K562 (cell line): ENCODE data around the gene CPED1. TPM values are rescaled to one million over a fixed set of nuclear protein-coding genes. Genes with fewer than 3 reads are reported as not detected.
A peak's percentile ranks its signal among the peaks of the same experiment; 100 is the strongest.

ENCODE experiments used
- ATAC-seq: fragments of 200-7000 bp; cut with Tn5 transposase; 3 replicates; pipeline ENCODE4 v1.9.1; 2020; ENCODE audit warnings: moderate library complexity
- BruUV-seq: library from RNA; stranded (reverse); fragments of 400-500 nt; replicated peaks from 2 replicates; lab custom pipeline; 2021; lab: Mats Ljungman, UMichigan
- CTCF ChIA-PET: fragments of 300-600 bp; formaldehyde crosslinking; extraction: SDS; loops from one replicate; lab custom pipeline; 2021; ENCODE audit warnings: low intra/inter-chr PET ratio; lab: Yijun Ruan, JAX
- POLR2A ChIA-PET: fragments of 300-600, 350-650 bp; sonication (Branson Sonifier 250); formaldehyde crosslinking; extraction: SDS; loops from one replicate; lab custom pipeline; 2021; ENCODE audit warnings: antibody characterized with exemption, inconsistent platforms; lab: Yijun Ruan, JAX
- DNase-seq, 4 experiments: peaks; one replicate each; pipeline versions ENCODE4 v3.0.0 to v3.0.0-alpha.2; 2011 to 2018; ENCODE audit warnings: low spot score in 3 of 4, mixed read lengths in 3 of 4; ENCODE audit errors: extremely low read depth in 1 of 4
- FAIRE-seq: peaks from 2 replicates; lab custom pipeline; 2011; peaks lifted over from hg19 to GRCh38; lab: Jason Lieb, UNC
- H2AFZ ChIP-seq: 2 replicates; pipeline ENCODE4 v1.6.0; 2011; ENCODE audit warnings: low read depth, low read length, control low read depth, inconsistent platforms
- H3K27ac ChIP-seq: fragments of 200-600 bp; 3 replicates; pipeline ENCODE4 v1.8.0; 2011; ENCODE audit warnings: low read depth, mild to moderate bottlenecking, control low read depth, inconsistent platforms, low read length, moderate library complexity, mixed read lengths; ENCODE audit errors: extremely low read depth
- H3K27me3 ChIP-seq, 2 experiments: fragments of 300-600 bp in 1 of 2; 2 replicates in 1 of 2; 3 replicates in 1 of 2; pipeline versions ENCODE4 v1.6.0 to v1.8.0; 2011; ENCODE audit warnings: inconsistent platforms in 2 of 2, low read length in 2 of 2, mild to moderate bottlenecking in 1 of 2, mixed read lengths in 1 of 2, moderate library complexity in 1 of 2; ENCODE audit not compliant: control insufficient read depth in 2 of 2, insufficient read depth in 2 of 2
- H3K36me3 ChIP-seq: fragments of 300-600 bp; 3 replicates; pipeline ENCODE4 v1.8.0; 2011; ENCODE audit warnings: mild to moderate bottlenecking, low read length, inconsistent platforms; ENCODE audit not compliant: control insufficient read depth, insufficient read depth
- H3K4me1 ChIP-seq, 2 experiments: fragments of 200-600 bp in 1 of 2; replicated peaks in 1 of 2; 2 replicates in 1 of 2; 3 replicates in 1 of 2; pipeline versions ENCODE4 v1.5.1 to v1.8.0; 2011; ENCODE audit warnings: inconsistent platforms in 2 of 2, low read length in 2 of 2, mild to moderate bottlenecking in 1 of 2, mixed read lengths in 1 of 2, moderate library complexity in 1 of 2; ENCODE audit not compliant: control insufficient read depth in 2 of 2, insufficient read depth in 2 of 2
- H3K4me2 ChIP-seq: 2 replicates; pipeline ENCODE4 v1.6.1; 2011; ENCODE audit warnings: low read length, control low read depth, inconsistent platforms, mixed read lengths; ENCODE audit not compliant: insufficient read depth
- H3K4me3 ChIP-seq: fragments of 200-600 bp; sonication (generic), shearing (Covaris generic); 2 replicates; pipeline ENCODE4 v1.5.1; 2016; ENCODE audit warnings: control low read depth, inconsistent platforms
- H3K79me2 ChIP-seq: fragments of 200-600 bp; 3 replicates; pipeline ENCODE4 v1.8.0; 2011; ENCODE audit warnings: low read length, inconsistent platforms; ENCODE audit not compliant: control insufficient read depth, insufficient read depth
- H3K9ac ChIP-seq, 2 experiments: 2 replicates each; pipeline versions ENCODE4 v1.6.0 to v1.6.1; 2011; ENCODE audit warnings: low read depth in 2 of 2, low read length in 2 of 2, control low read depth in 1 of 2, inconsistent platforms in 1 of 2, mild to moderate bottlenecking in 1 of 2, mixed read lengths in 1 of 2; ENCODE audit not compliant: insufficient read depth in 1 of 2
- H3K9me1 ChIP-seq: one replicate; pipeline ENCODE4 v1.6.0; 2011; ENCODE audit warnings: inconsistent platforms, mild to moderate bottlenecking, low read length, moderate library complexity; ENCODE audit not compliant: control insufficient read depth, insufficient read depth
- H3K9me3 ChIP-seq: replicated peaks from 2 replicates; pipeline ENCODE4 v1.5.1; 2011; ENCODE audit warnings: low read depth, low read length, inconsistent platforms; ENCODE audit not compliant: control insufficient read depth, insufficient read depth
- H4K20me1 ChIP-seq: replicated peaks from 2 replicates; pipeline ENCODE4 v1.6.1; 2011; ENCODE audit warnings: low read length, inconsistent platforms, mixed read lengths; ENCODE audit not compliant: control insufficient read depth, insufficient read depth
- ADNP ChIP-seq: fragments of 200-800 bp; sonication (Bioruptor generic); IDR thresholded peaks from 2 replicates; pipeline ENCODE4 v1.6.1; 2016; ENCODE audit warnings: missing genetic modification characterization, missing compliant biosample characterization
- ESRRA ChIP-seq: fragments of 450-650 bp; IDR thresholded peaks from 2 replicates; pipeline ENCODE4 v1.6.1; 2014; ENCODE audit warnings: low read depth, mild to moderate bottlenecking, moderate library complexity, borderline replicate concordance
- POLR2B ChIP-seq: fragments of 450-650 bp; IDR thresholded peaks from 2 replicates; pipeline ENCODE4 v1.6.1; 2018; ENCODE audit warnings: low read depth; ENCODE audit not compliant: partially characterized antibody
- RBM22 ChIP-seq: fragments of 200-400 bp; formaldehyde crosslinking; IDR thresholded peaks from 2 replicates; pipeline ENCODE4 v1.6.1; 2018; ENCODE audit warnings: low read length, low read depth; ENCODE audit not compliant: poor library complexity, severe bottlenecking
- RBM25 ChIP-seq: fragments of 200-400 bp; formaldehyde crosslinking; IDR thresholded peaks from 2 replicates; pipeline ENCODE4 v1.6.1; 2018; ENCODE audit warnings: low read length, low read depth, moderate library complexity; ENCODE audit not compliant: severe bottlenecking
- TEAD2 ChIP-seq: fragments of 450-650 bp; IDR thresholded peaks from 2 replicates; pipeline ENCODE4 v1.6.1; 2016; ENCODE audit warnings: missing genetic modification characterization, control low read depth, missing compliant biosample characterization
- ZNF175 ChIP-seq: fragments of 200-800 bp; sonication (Bioruptor generic); IDR thresholded peaks from 2 replicates; pipeline ENCODE4 v1.6.1; 2016; ENCODE audit warnings: low read depth, mild to moderate bottlenecking, missing genetic modification characterization, missing compliant biosample characterization
- ZNF3 ChIP-seq: fragments of 250-450 bp; sonication (Bioruptor Pico); IDR thresholded peaks from 2 replicates; pipeline ENCODE4 v1.5.0; 2021; ENCODE audit warnings: mild to moderate bottlenecking, moderate library complexity
- ZNF584 ChIP-seq: fragments of 200-800 bp; sonication (Bioruptor generic); IDR thresholded peaks from 2 replicates; pipeline ENCODE4 v1.6.1; 2016; ENCODE audit warnings: low read depth, mild to moderate bottlenecking, missing genetic modification characterization, missing compliant biosample characterization
- WGBS: fragments of 100-300 bp; shearing (Covaris generic); methylation state at CpG from one replicate; pipeline ENCODE4 v1.1.6; 2016; ENCODE audit warnings: low coverage, mixed read lengths; ENCODE audit not compliant: insufficient coverage; ENCODE audit errors: missing lambda C conversion rate; 5-methylcytosine and 5-hydroxymethylcytosine counted together
- in situ Hi-C: fragments of 300-500 bp; cut with MboI; formaldehyde crosslinking; loops from 4 replicates; pipeline ENCODE4 v1.15.0; 2018; ENCODE audit warnings: inconsistent platforms, mixed read lengths
- intact Hi-C: fragments of 100-400 bp; cut with micrococcal nuclease; formaldehyde crosslinking; loops from 2 replicates; pipeline ENCODE4 v1.14.2; 2022
- polyA plus RNA-seq, 8 experiments: library from polyadenylated mRNA; depleted of rRNA in 4 of 8; stranded (reverse) in 5 of 8; unstranded in 3 of 8; fragments of >200 nt; fragmentation: Nextera tagmentation in 2 of 8; fragmentation: Illumina TruSeq in 1 of 8; extraction: Ambion mirVana in 2 of 8; extraction: Trizol in 1 of 8; gene quantifications; 2 replicates each; pipeline versions ENCODE4 v1.2.1 to v1.2.3, GENCODE V29; 2011 to 2014; ENCODE audit warnings: inconsistent platforms in 1 of 8, missing spikeins in 1 of 8
- total RNA-seq, 7 experiments: library from RNA; depleted of rRNA in 6 of 7; stranded (reverse); fragments of >200 nt in 6 of 7; fragmentation: Illumina TruSeq in 2 of 7; extraction: Trizol in 2 of 7; gene quantifications; 2 replicates each; pipeline versions ENCODE4 v1.2.1 to v1.2.3, GENCODE V29; 2011 to 2021; ENCODE audit warnings: low replicate concordance in 1 of 7

CPED1 gene
- total and polyA plus RNA-seq, 9 of the 15 experiments (the other 6 are each of a cell fraction or from before 2014, with no cell fraction given) = 195 to 393 (median 290) TPM

DNA sequence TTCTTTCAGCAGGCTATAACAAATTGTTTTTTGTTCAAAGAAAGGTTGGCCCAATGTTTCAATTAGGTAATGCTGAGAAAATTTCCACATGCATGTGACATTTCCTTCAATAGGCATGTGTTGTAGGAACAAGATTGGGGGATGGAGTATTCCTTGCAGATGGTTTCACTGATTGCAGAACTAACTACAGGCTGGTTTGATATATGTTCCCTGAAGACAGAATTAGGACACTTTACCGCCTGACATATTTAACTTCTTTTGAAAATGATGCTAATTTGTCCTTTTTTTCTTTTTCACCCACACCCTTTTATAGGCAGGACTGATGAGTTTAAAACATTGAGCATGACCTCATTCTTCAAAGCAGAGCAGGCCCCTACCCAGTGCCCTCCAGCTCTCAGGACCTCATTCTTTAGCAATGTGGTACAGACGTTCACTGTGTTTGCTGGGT lies 163.3 kb downstream of the CPED1 start:
- H3K9ac ChIP-seq = no peak overlapping the region
- CTCF ChIA-PET = no interaction called here
- no peaks in the 10 kb centered on the region for H3K9me1 ChIP-seq
- peak; percentile 66 for TF ChIP-seq ZNF175 (CRISPR knock-in tag)
- peak; percentile 14 for TF ChIP-seq POLR2B
- no peak for TF ChIP-seq ZNF3 (CRISPR knock-in tag)
- TF ChIP-seq ZNF584 = 0 out of 2 replicates have a peak, but pooled peaks have one; percentile 7
- in situ Hi-C loops = no loop called here
- ATAC-seq (peak; percentile 20; the same call in 2 of the 3 replicates), DNase-seq (no peak), FAIRE-seq (no peak)
- no peak overlapping the region for H3K4me3 ChIP-seq
- H3K36me3 ChIP-seq = peaks cover 91% of the 10 kb centered on the region
- no TSS peak for BruUV-seq
- peaks cover 6% of the 10 kb centered on the region; the same call in 2 of the 3 replicates for H3K79me2 ChIP-seq
- no peaks in the 10 kb centered on the region for H3K27me3 ChIP-seq
- H2AFZ ChIP-seq = no peak overlapping the region
- H3K9me3 ChIP-seq = no peaks in the 10 kb centered on the region
- H3K4me1 ChIP-seq = no peaks in the 10 kb centered on the region
- intact Hi-C loops = no loop called here
- 70% methylated on average over 2 of the region's 2 CpGs for WGBS
- H3K4me2 ChIP-seq = no peak overlapping the region
- no peaks in the 10 kb centered on the region for H4K20me1 ChIP-seq
- no peak overlapping the region for H3K27ac ChIP-seq
- POLR2A ChIA-PET = interaction anchor here (0.6 kb wide), 1 partner anchor 20 kb away, joined by 3 read pairs; no protein-coding TSS in a partner anchor

DNA sequence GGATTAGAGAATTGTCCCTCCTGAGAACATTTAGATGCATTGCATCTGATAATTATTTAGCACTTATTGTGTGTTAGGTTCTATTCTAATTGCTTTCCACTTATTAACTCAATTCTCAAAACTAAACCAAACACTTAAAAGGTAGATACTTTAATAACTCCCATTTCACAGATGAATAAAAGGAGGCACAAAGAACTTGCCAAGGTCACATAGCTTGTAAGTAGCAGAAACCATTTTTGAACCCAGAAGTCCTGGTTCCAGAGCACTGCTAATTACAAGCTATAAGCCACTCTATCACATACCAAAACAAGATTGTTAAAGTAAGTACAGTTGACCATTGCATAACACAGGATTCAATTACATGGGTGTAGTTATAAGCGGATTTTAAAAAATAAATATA lies 164.9 kb downstream of the CPED1 start:
- H3K9ac ChIP-seq = no peak overlapping the region
- intact Hi-C loops = no loop called here
- FAIRE-seq = no peak

More for the DNA sequence above, 164.9 kb downstream of the CPED1 start:
- peaks cover 92% of the 10 kb centered on the region for H3K36me3 ChIP-seq
- no peak for DNase-seq
- POLR2A ChIA-PET = interaction anchor here (1.1 kb wide), 1 partner anchor 10 kb away, joined by 6 read pairs; no protein-coding TSS in a partner anchor
- H3K9me1 ChIP-seq = no peaks in the 10 kb centered on the region
- peaks cover 6% of the 10 kb centered on the region; the same call in 2 of the 3 replicates for H3K79me2 ChIP-seq
- no peaks in the 10 kb centered on the region; a peak in 1 of 5 replicates for H3K4me1 ChIP-seq
- CTCF ChIA-PET = no interaction called here
- H3K27ac ChIP-seq = no peak overlapping the region
- in situ Hi-C loops = no loop called here
- no peak overlapping the region for H3K4me2 ChIP-seq
- no TSS peak for BruUV-seq
- no peak overlapping the region for H2AFZ ChIP-seq
- ATAC-seq = no peak
- H3K27me3 ChIP-seq = no peaks in the 10 kb centered on the region
- peak; percentile 16 for TF ChIP-seq RBM22
- TF ChIP-seq ADNP (tag) = 0 out of 2 replicates have a peak, but pooled peaks have one; percentile 11
- peak; percentile 93 for TF ChIP-seq ESRRA
- TF ChIP-seq RBM25 = peak; percentile 53
- no peak for TF ChIP-seq TEAD2
- 100% methylated on average over 1 of the region's 1 CpG for WGBS
- no peak overlapping the region for H3K4me3 ChIP-seq
- no peaks in the 10 kb centered on the region for H3K9me3 ChIP-seq
- no peaks in the 10 kb centered on the region for H4K20me1 ChIP-seq
